ENCODE measurements around the gene MAPKBP1.

GRCh38 chr15:41735046-41735445, 39.2 kb upstream of the MAPKBP1 start:
- no peak for TF ChIP-seq ZNF274 (IDR thresholded peaks at IDR 0.05; ENCODE audit: low read depth, low read length)
- TF ChIP-seq YY1 (IDR thresholded peaks at IDR 0.05; ENCODE audit: insufficient read depth, insufficient read length), result no peak
- TF ChIP-seq SUZ12 (IDR thresholded peaks at IDR 0.05; ENCODE audit: extremely low read depth, insufficient read depth, insufficient read length), result no peak

Measured in NT2/D1 (cell line).